Suprapubic skin (tissue), 3 donors: ENCODE data around the gene APLP2.

ENCODE experiments used
- CTCF ChIP-seq, 2 donors: fragments of 200-600 bp in 1 of 2; fragments of 450-650 bp in 1 of 2; sonication (generic) in 1 of 2; IDR thresholded peaks; one replicate each; pipeline ENCODE4 v1.5.1; 2016 to 2019; ENCODE audit warnings: antibody characterized with exemption in 2 of 2, mild to moderate bottlenecking in 1 of 2, moderate library complexity in 1 of 2
- POLR2A ChIP-seq, 2 donors: fragments of 450-650 bp; IDR thresholded peaks; one replicate each; pipeline ENCODE4 v1.6.1; 2017; ENCODE audit warnings: antibody characterized with exemption in 2 of 2, mild to moderate bottlenecking in 2 of 2, moderate library complexity in 2 of 2

- TF ChIP-seq POLR2A (IDR thresholded peaks at IDR 0.05) (no peak), CTCF (IDR thresholded peaks at IDR 0.05) (no peak)
Observed at GRCh38 chr11:130094614-130095013, 24.9 kb downstream of the APLP2 start.
